KMS-11 (cell line): ENCODE data around the gene TEN1.

Experiments
- H2AFZ ChIP-seq: fragments of 200-600 bp; sonication (generic); 2 replicates; pipeline ENCODE4 v1.6.1; 2016; ENCODE audit warnings: antibody characterized with exemption, mixed run types, low read depth
- H3K27ac ChIP-seq: fragments of 200-600 bp; sonication (generic); 2 replicates; pipeline ENCODE4 v1.6.1; 2016; ENCODE audit warnings: mild to moderate bottlenecking, mixed run types
- H3K27me3 ChIP-seq: fragments of 200-600 bp; sonication (generic); 2 replicates; pipeline ENCODE4 v1.6.1; 2017; ENCODE audit warnings: mild to moderate bottlenecking, low read depth, mixed run types, moderate library complexity; ENCODE audit not compliant: insufficient read depth
- H3K36me3 ChIP-seq: fragments of 200-600 bp; sonication (generic); 2 replicates; pipeline ENCODE4 v1.6.1; 2017; ENCODE audit warnings: mild to moderate bottlenecking, mixed run types; ENCODE audit not compliant: insufficient read depth
- H3K4me1 ChIP-seq: fragments of 200-600 bp; sonication (generic); 2 replicates; pipeline ENCODE4 v1.6.1; 2016; ENCODE audit warnings: mild to moderate bottlenecking, low read depth, mixed run types; ENCODE audit not compliant: poor library complexity, severe bottlenecking
- H3K4me2 ChIP-seq: fragments of 200-600 bp; sonication (generic); 2 replicates; pipeline ENCODE4 v1.7.0; 2016; ENCODE audit warnings: mild to moderate bottlenecking, mixed run types
- H3K4me3 ChIP-seq: fragments of 200-600 bp; sonication (generic); IDR thresholded peaks from 2 replicates; pipeline ENCODE4 v1.6.1; 2017; ENCODE audit warnings: low read depth, low read length, mixed read lengths; ENCODE audit not compliant: insufficient read depth
- H3K79me2 ChIP-seq: fragments of 200-600 bp; sonication (generic); 2 replicates; pipeline ENCODE4 v1.6.1; 2016; ENCODE audit warnings: low read depth, mixed run types; ENCODE audit not compliant: insufficient read depth
- H3K9ac ChIP-seq: fragments of 200-600 bp; sonication (generic); 2 replicates; pipeline ENCODE4 v1.6.1; 2016; ENCODE audit warnings: mild to moderate bottlenecking, mixed run types
- H4K20me1 ChIP-seq: fragments of 200-600 bp; sonication (generic); 2 replicates; pipeline ENCODE4 v1.6.1; 2016; ENCODE audit warnings: mild to moderate bottlenecking, mixed run types; ENCODE audit not compliant: insufficient read depth
- CTCF ChIP-seq: fragments of 200-600 bp; sonication (generic); conservative IDR thresholded peaks from 2 replicates; pipeline ENCODE4 v1.6.1; 2017; ENCODE audit warnings: low read depth, mild to moderate bottlenecking, antibody characterized with exemption, low read length, moderate library complexity, mixed read lengths

Gene TEN1

GRCh38 chr17:76008630-76009425 is 29.8 kb downstream of the TEN1 start:
- Histone ChIP-seq H3K4me2 (no peak overlapping the region), H3K9ac (no peak overlapping the region), H3K27me3 (peaks cover 18% of the 10 kb centered on the region; the same call in 1 of the 2 replicates), H2AFZ (no peak overlapping the region), H3K4me1 (peaks cover 7% of the 10 kb centered on the region), H3K4me3 (no peak overlapping the region), H3K79me2 (no peaks in the 10 kb centered on the region), H4K20me1 (no peaks in the 10 kb centered on the region), H3K27ac (no peak overlapping the region), H3K36me3 (no peaks in the 10 kb centered on the region)
- no peak for TF ChIP-seq CTCF

GRCh38 chr17:76009447-76009846 is 30.4 kb downstream of the TEN1 start:
- Histone ChIP-seq H3K79me2 (no peaks in the 10 kb centered on the region), H3K4me1 (peaks cover 9% of the 10 kb centered on the region), H3K4me2 (no peak overlapping the region), H3K27ac (no peak overlapping the region), H3K9ac (no peak overlapping the region), H3K4me3 (no peak overlapping the region), H4K20me1 (no peaks in the 10 kb centered on the region), H3K27me3 (peaks cover 18% of the 10 kb centered on the region; the same call in 1 of the 2 replicates), H3K36me3 (no peaks in the 10 kb centered on the region), H2AFZ (no peak overlapping the region)
- no peak for TF ChIP-seq CTCF

- no peak for TF ChIP-seq CTCF
- H3K27me3 ChIP-seq = peaks cover 18% of the 10 kb centered on the region; the same call in 1 of the 2 replicates
- no peak overlapping the region for H3K9ac ChIP-seq
Observed at GRCh38 chr17:76009969-76010661, 31.1 kb downstream of the TEN1 start.

GRCh38 chr17:76011951-76012350 is 32.9 kb downstream of the TEN1 start:
- peaks cover 3% of the 10 kb centered on the region for H3K4me1 ChIP-seq

More at GRCh38 chr17:76009969-76010661, 31.1 kb downstream of the TEN1 start:
- Histone ChIP-seq H2AFZ (no peak overlapping the region), H3K79me2 (no peaks in the 10 kb centered on the region), H4K20me1 (no peaks in the 10 kb centered on the region), H3K4me3 (no peak overlapping the region), H3K4me2 (no peak overlapping the region), H3K36me3 (no peaks in the 10 kb centered on the region), H3K4me1 (peaks cover 10% of the 10 kb centered on the region), H3K27ac (no peak overlapping the region)

More at GRCh38 chr17:76011951-76012350, 32.9 kb downstream of the TEN1 start:
- Histone ChIP-seq H4K20me1 (no peaks in the 10 kb centered on the region), H3K27me3 (peaks cover 18% of the 10 kb centered on the region; the same call in 1 of the 2 replicates), H3K27ac (no peak overlapping the region), H2AFZ (no peak overlapping the region), H3K4me2 (no peak overlapping the region), H3K4me3 (no peak overlapping the region), H3K36me3 (no peaks in the 10 kb centered on the region), H3K79me2 (no peaks in the 10 kb centered on the region), H3K9ac (no peak overlapping the region)
- no peak for TF ChIP-seq CTCF
